SK-N-SH (cell line): ENCODE results near the gene TRIM67.

ENCODE experiments used
- CHD2 ChIP-seq: fragments of 150-350 bp; IDR thresholded peaks from 2 replicates; pipeline ENCODE4 v1.6.1; 2018; ENCODE audit warnings: low read length; ENCODE audit not compliant: partially characterized antibody
- EZH2phosphoT487 ChIP-seq: fragments of 200-600 bp; sonication (generic); IDR thresholded peaks from 2 replicates; pipeline ENCODE4 v1.6.1; 2017; ENCODE audit warnings: low read depth, mixed run types, mild to moderate bottlenecking, antibody characterized with exemption, moderate library complexity, borderline replicate concordance
- JUND ChIP-seq: IDR thresholded peaks from 2 replicates; pipeline ENCODE4 v1.4.0; 2012
- SIN3A ChIP-seq: IDR thresholded peaks from 2 replicates; pipeline ENCODE4 v1.6.1; 2012; ENCODE audit warnings: low read depth, mild to moderate bottlenecking, low read length, moderate library complexity, borderline replicate concordance
- TEAD4 ChIP-seq: IDR thresholded peaks from 2 replicates; pipeline ENCODE4 v1.4.0; 2012; ENCODE audit warnings: mild to moderate bottlenecking, borderline replicate concordance; ENCODE audit not compliant: insufficient read depth
- TF ChIP-seq, protein P1 (sequence below): fragments of 150-350 bp; IDR thresholded peaks from 2 replicates; pipeline ENCODE4 v1.6.1; 2017; ENCODE audit warnings: antibody characterized with exemption, low read length, low read depth, borderline replicate concordance
- TF ChIP-seq, protein P2 (sequence below): fragments of 200-600 bp; sonication (generic); IDR thresholded peaks from 2 replicates; pipeline ENCODE4 v1.6.1; 2017; ENCODE audit warnings: antibody characterized with exemption, mild to moderate bottlenecking, moderate library complexity

DNA sequence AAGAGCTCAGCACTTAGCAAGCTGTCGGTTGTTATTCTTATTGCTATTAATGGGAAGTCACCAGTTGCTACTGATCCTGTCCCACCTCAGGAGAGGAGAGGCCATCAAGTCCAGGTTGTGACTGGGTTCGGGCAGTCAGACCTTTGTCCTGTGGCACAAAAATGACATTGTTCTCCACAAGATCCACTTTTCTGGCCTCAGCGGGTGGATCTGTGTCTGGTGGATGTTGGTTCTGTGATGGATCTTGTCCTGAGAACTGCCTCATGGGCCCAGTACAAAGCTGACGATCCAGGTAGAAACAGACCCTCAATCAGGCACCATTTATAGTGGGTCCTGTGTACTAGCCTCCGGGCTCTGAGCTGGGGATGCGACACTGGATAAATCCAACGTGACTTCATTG lies 26.9 kb downstream of the TRIM67 start:
- no peak for TF ChIP-seq EZH2phosphoT487
- TF ChIP-seq SIN3A: no peak
- no peak for TF ChIP-seq TEAD4
- no peak for TF ChIP-seq CHD2
- TF ChIP-seq, protein P1, sequence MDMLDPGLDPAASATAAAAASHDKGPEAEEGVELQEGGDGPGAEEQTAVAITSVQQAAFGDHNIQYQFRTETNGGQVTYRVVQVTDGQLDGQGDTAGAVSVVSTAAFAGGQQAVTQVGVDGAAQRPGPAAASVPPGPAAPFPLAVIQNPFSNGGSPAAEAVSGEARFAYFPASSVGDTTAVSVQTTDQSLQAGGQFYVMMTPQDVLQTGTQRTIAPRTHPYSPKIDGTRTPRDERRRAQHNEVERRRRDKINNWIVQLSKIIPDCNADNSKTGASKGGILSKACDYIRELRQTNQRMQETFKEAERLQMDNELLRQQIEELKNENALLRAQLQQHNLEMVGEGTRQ: no peak
- TF ChIP-seq, protein P2, sequence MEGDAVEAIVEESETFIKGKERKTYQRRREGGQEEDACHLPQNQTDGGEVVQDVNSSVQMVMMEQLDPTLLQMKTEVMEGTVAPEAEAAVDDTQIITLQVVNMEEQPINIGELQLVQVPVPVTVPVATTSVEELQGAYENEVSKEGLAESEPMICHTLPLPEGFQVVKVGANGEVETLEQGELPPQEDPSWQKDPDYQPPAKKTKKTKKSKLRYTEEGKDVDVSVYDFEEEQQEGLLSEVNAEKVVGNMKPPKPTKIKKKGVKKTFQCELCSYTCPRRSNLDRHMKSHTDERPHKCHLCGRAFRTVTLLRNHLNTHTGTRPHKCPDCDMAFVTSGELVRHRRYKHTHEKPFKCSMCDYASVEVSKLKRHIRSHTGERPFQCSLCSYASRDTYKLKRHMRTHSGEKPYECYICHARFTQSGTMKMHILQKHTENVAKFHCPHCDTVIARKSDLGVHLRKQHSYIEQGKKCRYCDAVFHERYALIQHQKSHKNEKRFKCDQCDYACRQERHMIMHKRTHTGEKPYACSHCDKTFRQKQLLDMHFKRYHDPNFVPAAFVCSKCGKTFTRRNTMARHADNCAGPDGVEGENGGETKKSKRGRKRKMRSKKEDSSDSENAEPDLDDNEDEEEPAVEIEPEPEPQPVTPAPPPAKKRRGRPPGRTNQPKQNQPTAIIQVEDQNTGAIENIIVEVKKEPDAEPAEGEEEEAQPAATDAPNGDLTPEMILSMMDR: no peak
- TF ChIP-seq JUND: no peak
